ENCODE data around the gene BTBD19.

- TF ChIP-seq EP300 (IDR thresholded peaks at IDR 0.05; ENCODE audit: borderline replicate concordance in 1 of 2, low read depth in 1 of 2, low read length in 1 of 2) (no peak), CTCF (IDR thresholded peaks at IDR 0.05) (no peak), JUND (IDR thresholded peaks at IDR 0.05) (no peak), NRF1 (IDR thresholded peaks at IDR 0.05; ENCODE audit: low read depth, low read length) (no peak), ZBTB33 (IDR thresholded peaks at IDR 0.05; ENCODE audit: borderline replicate concordance, low read depth) (no peak), RFX5 (IDR thresholded peaks at IDR 0.05; ENCODE audit: low read length) (no peak), TAF1 (IDR thresholded peaks at IDR 0.05; ENCODE audit: borderline replicate concordance, low read depth, low read length) (no peak), YY1 (IDR thresholded peaks at IDR 0.05; ENCODE audit: low read depth) (no peak), FOXJ3 (CRISPR knock-in tag; IDR thresholded peaks at IDR 0.05) (no peak), EZH2phosphoT487 (IDR thresholded peaks at IDR 0.05; ENCODE audit: borderline replicate concordance, low read depth) (no peak), FOXM1 (IDR thresholded peaks at IDR 0.05; ENCODE audit: low read depth) (no peak), MXI1 (IDR thresholded peaks at IDR 0.05; ENCODE audit: low read depth, low read length) (no peak)
Measured at GRCh38 chr1:44828841-44829440, 20.6 kb downstream of the BTBD19 start.

All from SK-N-SH (cell line).